ENCODE results near the gene HINT1.

HINT1 gene

GRCh38 chr5:131109540-131110255 is 55.4 kb downstream of the HINT1 start:
- DNase-seq: no peak
